Measurements from ENCODE around the gene PAX5.

- TF ChIP-seq EZH2 (IDR thresholded peaks at IDR 0.05; ENCODE audit: borderline replicate concordance, insufficient read depth, low read depth, low read length, poor library complexity, severe bottlenecking) (no peak), CTCF (IDR thresholded peaks at IDR 0.05) (no peak)
These were observed 32.6 kb downstream of the PAX5 start for GRCh38 chr9:37001459-37001858.

Measured in B cell (primary cell).